Right lobe of liver (tissue), 4 donors: ENCODE results near the gene GALNT10.

Experiments used
- POLR2A ChIP-seq: fragments of 450-650 bp; IDR thresholded peaks from one replicate; pipeline ENCODE4 v1.6.1; 2017; ENCODE audit warnings: antibody characterized with exemption, mild to moderate bottlenecking
- TF ChIP-seq, protein P1 (sequence below), 4 donors: fragments of 200-600 bp in 3 of 4; fragments of 450-650 bp in 1 of 4; IDR thresholded peaks; one replicate each; pipeline versions ENCODE4 v1.5.1 to v1.8.0; 2016 to 2022; ENCODE audit warnings: antibody characterized with exemption in 4 of 4, mild to moderate bottlenecking in 2 of 4
- donor health status: DM: no; HTN: no; CAD: no.
- donor health status: DM: no; HTN: no; CAD: no.
- donor health status: DM: no; HTN: yes; CAD: no.

DNA sequence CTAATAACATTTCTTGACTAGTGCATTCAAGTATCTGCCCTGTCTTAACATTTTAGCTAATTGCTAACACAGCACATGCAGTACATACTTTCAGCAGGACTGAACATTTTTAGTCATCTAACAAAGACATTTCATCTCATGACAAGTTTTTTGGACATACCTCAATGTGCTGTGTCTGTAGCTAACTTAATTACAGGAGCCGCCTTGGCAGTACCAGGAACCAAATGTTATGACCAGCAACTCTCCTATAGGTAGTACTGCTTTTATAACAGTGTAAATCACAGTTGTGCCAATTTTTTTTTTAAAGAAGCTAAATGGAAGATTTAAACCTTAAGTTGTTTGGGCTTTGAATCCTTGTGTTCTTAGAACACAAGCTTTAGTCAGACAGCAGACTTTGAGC is 155.9 kb downstream of the GALNT10 start:
- TF ChIP-seq, protein P1, sequence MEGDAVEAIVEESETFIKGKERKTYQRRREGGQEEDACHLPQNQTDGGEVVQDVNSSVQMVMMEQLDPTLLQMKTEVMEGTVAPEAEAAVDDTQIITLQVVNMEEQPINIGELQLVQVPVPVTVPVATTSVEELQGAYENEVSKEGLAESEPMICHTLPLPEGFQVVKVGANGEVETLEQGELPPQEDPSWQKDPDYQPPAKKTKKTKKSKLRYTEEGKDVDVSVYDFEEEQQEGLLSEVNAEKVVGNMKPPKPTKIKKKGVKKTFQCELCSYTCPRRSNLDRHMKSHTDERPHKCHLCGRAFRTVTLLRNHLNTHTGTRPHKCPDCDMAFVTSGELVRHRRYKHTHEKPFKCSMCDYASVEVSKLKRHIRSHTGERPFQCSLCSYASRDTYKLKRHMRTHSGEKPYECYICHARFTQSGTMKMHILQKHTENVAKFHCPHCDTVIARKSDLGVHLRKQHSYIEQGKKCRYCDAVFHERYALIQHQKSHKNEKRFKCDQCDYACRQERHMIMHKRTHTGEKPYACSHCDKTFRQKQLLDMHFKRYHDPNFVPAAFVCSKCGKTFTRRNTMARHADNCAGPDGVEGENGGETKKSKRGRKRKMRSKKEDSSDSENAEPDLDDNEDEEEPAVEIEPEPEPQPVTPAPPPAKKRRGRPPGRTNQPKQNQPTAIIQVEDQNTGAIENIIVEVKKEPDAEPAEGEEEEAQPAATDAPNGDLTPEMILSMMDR (IDR thresholded peaks at IDR 0.05): no peak
- no peak for TF ChIP-seq POLR2A
